ENCODE measurements around the gene SLC4A8.

DNA sequence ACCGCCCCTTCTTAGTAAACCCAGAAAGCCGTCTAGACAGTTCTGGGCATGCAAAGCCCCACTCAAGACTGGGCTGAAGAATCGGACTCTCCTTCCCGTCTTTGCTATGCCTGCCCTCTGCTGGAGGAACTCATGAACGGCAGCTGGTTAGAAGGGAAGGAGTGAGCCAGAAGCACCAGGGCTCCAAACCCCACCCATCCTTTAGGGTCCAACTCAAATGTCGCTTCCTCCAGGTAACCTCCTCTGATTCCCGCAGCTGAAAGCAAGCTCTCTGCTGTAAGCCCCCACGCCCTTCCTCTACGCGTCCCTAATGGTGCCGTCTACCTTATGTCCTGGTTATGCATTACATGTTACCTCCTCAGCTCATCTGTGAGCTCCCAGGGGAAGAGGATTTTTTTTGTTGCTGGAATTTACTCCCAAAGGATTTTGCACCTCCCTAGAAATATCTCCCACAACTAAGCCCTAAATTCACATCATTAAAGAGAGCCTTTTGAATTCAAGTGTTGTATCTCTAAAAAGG, 107.4 kb downstream of the SLC4A8 start:
- TF ChIP-seq, protein P1, sequence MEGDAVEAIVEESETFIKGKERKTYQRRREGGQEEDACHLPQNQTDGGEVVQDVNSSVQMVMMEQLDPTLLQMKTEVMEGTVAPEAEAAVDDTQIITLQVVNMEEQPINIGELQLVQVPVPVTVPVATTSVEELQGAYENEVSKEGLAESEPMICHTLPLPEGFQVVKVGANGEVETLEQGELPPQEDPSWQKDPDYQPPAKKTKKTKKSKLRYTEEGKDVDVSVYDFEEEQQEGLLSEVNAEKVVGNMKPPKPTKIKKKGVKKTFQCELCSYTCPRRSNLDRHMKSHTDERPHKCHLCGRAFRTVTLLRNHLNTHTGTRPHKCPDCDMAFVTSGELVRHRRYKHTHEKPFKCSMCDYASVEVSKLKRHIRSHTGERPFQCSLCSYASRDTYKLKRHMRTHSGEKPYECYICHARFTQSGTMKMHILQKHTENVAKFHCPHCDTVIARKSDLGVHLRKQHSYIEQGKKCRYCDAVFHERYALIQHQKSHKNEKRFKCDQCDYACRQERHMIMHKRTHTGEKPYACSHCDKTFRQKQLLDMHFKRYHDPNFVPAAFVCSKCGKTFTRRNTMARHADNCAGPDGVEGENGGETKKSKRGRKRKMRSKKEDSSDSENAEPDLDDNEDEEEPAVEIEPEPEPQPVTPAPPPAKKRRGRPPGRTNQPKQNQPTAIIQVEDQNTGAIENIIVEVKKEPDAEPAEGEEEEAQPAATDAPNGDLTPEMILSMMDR (IDR thresholded peaks at IDR 0.05; ENCODE audit: low read depth, low read length): peak; percentile 93
- no peak for TF ChIP-seq POLR2A (IDR thresholded peaks at IDR 0.05; ENCODE audit: extremely low read depth, insufficient read length)
- TF ChIP-seq, protein P2, sequence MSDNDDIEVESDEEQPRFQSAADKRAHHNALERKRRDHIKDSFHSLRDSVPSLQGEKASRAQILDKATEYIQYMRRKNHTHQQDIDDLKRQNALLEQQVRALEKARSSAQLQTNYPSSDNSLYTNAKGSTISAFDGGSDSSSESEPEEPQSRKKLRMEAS (IDR thresholded peaks at IDR 0.05; ENCODE audit: low read depth, low read length): no peak

Data from NB4 (cell line).